Astrocyte (in vitro differentiated cells and primary cell): Measurements from ENCODE around the gene GPATCH2L. TPM values are rescaled to one million over a fixed set of nuclear protein-coding genes. Genes with fewer than 3 reads are reported as not detected.

Experiments
- DNase-seq: peaks from one replicate; pipeline ENCODE4 v3.0.0-alpha.2; 2010; ENCODE audit warnings: low read depth
- FAIRE-seq: peaks from 2 replicates; lab custom pipeline; 2011; peaks lifted over from hg19 to GRCh38; lab: Jason Lieb, UNC
- H2AFZ ChIP-seq: 2 replicates; pipeline ENCODE4 v1.6.0; 2012; ENCODE audit warnings: low read depth, low read length, inconsistent platforms
- H3K27ac ChIP-seq: 2 replicates; pipeline ENCODE4 v1.5.1; 2011; ENCODE audit warnings: low read depth, low read length, inconsistent platforms
- H3K27me3 ChIP-seq: 2 replicates; pipeline ENCODE4 v1.6.0; 2011; ENCODE audit warnings: low read length, inconsistent platforms; ENCODE audit not compliant: insufficient read depth
- H3K36me3 ChIP-seq: 2 replicates; pipeline ENCODE4 v1.5.1; 2011; ENCODE audit warnings: low read length, inconsistent platforms; ENCODE audit not compliant: insufficient read depth
- H3K4me1 ChIP-seq: 2 replicates; pipeline ENCODE4 v1.5.1; 2011; ENCODE audit warnings: low read length, inconsistent platforms; ENCODE audit not compliant: insufficient read depth
- H3K4me2 ChIP-seq: 2 replicates; pipeline ENCODE4 v1.6.0; 2012; ENCODE audit warnings: low read length, inconsistent platforms
- H3K4me3 ChIP-seq: 2 replicates; pipeline ENCODE4 v1.5.1; 2011; ENCODE audit warnings: low read depth, mild to moderate bottlenecking, low read length, inconsistent platforms; ENCODE audit not compliant: insufficient read depth
- H3K79me2 ChIP-seq: 2 replicates; pipeline ENCODE4 v1.6.0; 2012; ENCODE audit warnings: mild to moderate bottlenecking, low read length, inconsistent platforms; ENCODE audit not compliant: insufficient read depth
- H3K9ac ChIP-seq: 2 replicates; pipeline ENCODE4 v1.6.0; 2012; ENCODE audit warnings: mild to moderate bottlenecking, low read length, inconsistent platforms
- H3K9me3 ChIP-seq: 2 replicates; pipeline ENCODE4 v1.5.1; 2012; ENCODE audit warnings: low read depth, mild to moderate bottlenecking, low read length, inconsistent platforms; ENCODE audit not compliant: insufficient read depth
- H4K20me1 ChIP-seq: 2 replicates; pipeline ENCODE4 v1.6.0; 2012; ENCODE audit warnings: low read length, inconsistent platforms; ENCODE audit not compliant: insufficient read depth
- H3K27ac Mint-ChIP-seq: one replicate; pipeline ENCODE4 v1.8.0; 2021; ENCODE audit warnings: mild to moderate bottlenecking, mixed read lengths; ENCODE audit not compliant: unreplicated experiment
- H3K27me3 Mint-ChIP-seq: one replicate; pipeline ENCODE4 v1.8.0; 2021; ENCODE audit warnings: low read depth, mixed read lengths; ENCODE audit not compliant: unreplicated experiment
- H3K36me3 Mint-ChIP-seq: one replicate; pipeline ENCODE4 v1.8.0; 2021; ENCODE audit warnings: low read depth, mixed read lengths; ENCODE audit not compliant: unreplicated experiment
- H3K4me1 Mint-ChIP-seq: one replicate; pipeline ENCODE4 v1.8.0; 2021; ENCODE audit warnings: low read depth, mixed read lengths; ENCODE audit not compliant: unreplicated experiment
- H3K4me3 Mint-ChIP-seq: one replicate; pipeline ENCODE4 v1.8.0; 2021; ENCODE audit warnings: mild to moderate bottlenecking, moderate library complexity, mixed read lengths; ENCODE audit not compliant: unreplicated experiment
- H3K9me3 Mint-ChIP-seq: one replicate; pipeline ENCODE4 v1.8.0; 2021; ENCODE audit warnings: mild to moderate bottlenecking, mixed read lengths; ENCODE audit not compliant: unreplicated experiment
- CTCF ChIP-seq: IDR thresholded peaks from 2 replicates; pipeline ENCODE4 v1.5.1; 2011; ENCODE audit warnings: low read depth, mild to moderate bottlenecking, inconsistent platforms, low read length, moderate library complexity; ENCODE audit not compliant: insufficient read depth
- EZH2 ChIP-seq: IDR thresholded peaks from 2 replicates; pipeline ENCODE4 v1.6.1; 2012; ENCODE audit warnings: mild to moderate bottlenecking, low read length, inconsistent platforms; ENCODE audit not compliant: insufficient read depth
- total RNA-seq: library from RNA; stranded (reverse); gene quantifications from 2 replicates; pipeline ENCODE4 v1.2.1, GENCODE V29; 2021

Gene GPATCH2L
- total RNA-seq, 1 donor from 2014 or later, result 60.8 TPM

- Mint-ChIP-seq H3K4me1 (no peaks in the 10 kb centered on the region), H3K36me3 (peaks cover 24% of the 10 kb centered on the region), H3K4me3 (no peak overlapping the region), H3K9me3 (no peaks in the 10 kb centered on the region), H3K27ac (no peak overlapping the region), H3K27me3 (no peaks in the 10 kb centered on the region)
- H3K27ac ChIP-seq, result no peak overlapping the region
- no peaks in the 10 kb centered on the region for H3K27me3 ChIP-seq
- FAIRE-seq (no peak), DNase-seq (no peak)
- no peaks in the 10 kb centered on the region for H3K4me1 ChIP-seq
- no peaks in the 10 kb centered on the region for H3K9me3 ChIP-seq
- no peak overlapping the region for H2AFZ ChIP-seq
- no peak overlapping the region for H3K4me2 ChIP-seq
- no peak overlapping the region for H3K4me3 ChIP-seq
- peaks cover 33% of the 10 kb centered on the region for H4K20me1 ChIP-seq
- H3K79me2 ChIP-seq, result peaks cover 36% of the 10 kb centered on the region
- peaks cover 45% of the 10 kb centered on the region for H3K36me3 ChIP-seq
- H3K9ac ChIP-seq, result no peak overlapping the region
- TF ChIP-seq EZH2, result no peak
- TF ChIP-seq CTCF, result peak; percentile 16
These were observed 29.8 kb downstream of the GPATCH2L start for GRCh38 chr14:76181546-76181945.

- Histone ChIP-seq H4K20me1 (peaks cover 36% of the 10 kb centered on the region), H3K36me3 (peaks cover 36% of the 10 kb centered on the region), H3K27me3 (no peaks in the 10 kb centered on the region), H3K4me2 (no peak overlapping the region), H2AFZ (no peak overlapping the region), H3K9ac (no peak overlapping the region), H3K4me3 (no peak overlapping the region), H3K79me2 (peaks cover 55% of the 10 kb centered on the region), H3K4me1 (no peaks in the 10 kb centered on the region), H3K27ac (no peak overlapping the region), H3K9me3 (no peaks in the 10 kb centered on the region)
- DNase-seq (no peak), FAIRE-seq (no peak)
- Mint-ChIP-seq H3K4me1 (no peaks in the 10 kb centered on the region), H3K9me3 (no peaks in the 10 kb centered on the region), H3K4me3 (no peak overlapping the region), H3K36me3 (peaks cover 11% of the 10 kb centered on the region), H3K27me3 (no peaks in the 10 kb centered on the region), H3K27ac (no peak overlapping the region)
- no peak for TF ChIP-seq EZH2
- no peak for TF ChIP-seq CTCF
These were observed 34.7 kb downstream of the GPATCH2L start for GRCh38 chr14:76186308-76187027.

- H3K4me3 ChIP-seq, result no peak overlapping the region
- H3K4me1 ChIP-seq, result peaks cover 6% of the 10 kb centered on the region
- H3K27ac Mint-ChIP-seq, result no peak overlapping the region
- FAIRE-seq (no peak), DNase-seq (no peak)
- H3K4me1 Mint-ChIP-seq, result peaks cover 9% of the 10 kb centered on the region
- no peak overlapping the region for H3K9ac ChIP-seq
- peaks cover 21% of the 10 kb centered on the region for H3K79me2 ChIP-seq
- peaks cover 8% of the 10 kb centered on the region for H3K36me3 Mint-ChIP-seq
- no peaks in the 10 kb centered on the region for H3K27me3 ChIP-seq
- H3K27ac ChIP-seq, result no peak overlapping the region
- no peaks in the 10 kb centered on the region for H3K9me3 Mint-ChIP-seq
- no peaks in the 10 kb centered on the region for H3K9me3 ChIP-seq
- H4K20me1 ChIP-seq, result peaks cover 25% of the 10 kb centered on the region
- no peak overlapping the region for H3K4me3 Mint-ChIP-seq
- H2AFZ ChIP-seq, result no peak overlapping the region
- no peaks in the 10 kb centered on the region for H3K27me3 Mint-ChIP-seq
- no peak overlapping the region for H3K4me2 ChIP-seq
- H3K36me3 ChIP-seq, result peaks cover 40% of the 10 kb centered on the region
- TF ChIP-seq CTCF (no peak), EZH2 (no peak)
These were observed 39.6 kb downstream of the GPATCH2L start for GRCh38 chr14:76191297-76191696.
